IPS-18c (cell line): ENCODE measurements around the gene HMX3.

Source experiments
- H3K4me3 ChIP-seq: 2 replicates; pipeline ENCODE4 v1.7.0; 2013; ENCODE audit warnings: low read depth, mild to moderate bottlenecking, low read length, moderate library complexity; ENCODE audit not compliant: insufficient read depth
- H3K9me3 ChIP-seq: one replicate; pipeline ENCODE4 v1.6.1; 2013; ENCODE audit warnings: mild to moderate bottlenecking, low read length, moderate library complexity; ENCODE audit not compliant: control insufficient read depth, insufficient read depth

HMX3 gene

DNA sequence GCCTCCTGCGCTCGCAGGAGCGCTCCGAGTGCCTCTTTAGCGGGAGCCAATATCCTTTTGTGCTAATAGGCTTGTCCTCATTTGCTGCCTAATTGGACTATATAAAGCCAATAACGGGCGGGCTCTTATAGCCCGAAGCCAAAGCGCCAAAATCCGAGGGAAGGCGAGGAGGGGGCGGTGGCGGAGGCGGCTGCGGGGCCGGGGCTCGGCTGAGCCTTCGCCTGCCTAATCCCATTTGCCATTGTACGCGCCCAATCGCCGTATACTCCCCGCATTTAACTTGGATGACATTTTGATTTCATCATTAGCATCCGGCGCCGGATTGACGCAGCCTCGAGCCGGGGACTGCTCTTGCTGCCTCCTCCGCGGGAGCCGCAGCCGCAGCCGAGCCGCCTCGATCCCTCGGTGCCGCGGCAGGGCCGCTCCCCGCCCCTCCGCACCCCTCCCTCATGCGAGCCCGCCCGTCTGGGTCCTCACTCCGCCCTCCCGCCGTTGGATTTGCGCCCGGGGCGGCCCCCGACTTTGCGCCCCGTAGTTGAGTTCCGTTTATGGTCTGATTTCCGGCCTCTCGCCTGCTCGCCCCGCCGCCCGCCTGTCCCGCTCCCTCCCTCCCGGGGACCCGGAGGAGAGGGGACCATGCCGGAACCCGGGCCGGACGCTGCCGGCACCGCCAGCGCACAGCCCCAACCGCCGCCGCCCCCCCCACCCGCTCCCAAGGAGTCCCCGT, at the start of gene HMX3:
TSS of gene HMX3 (plus strand) at position 556 of the 727 bp plus-strand sequence. CDS start at position 637, 81 bp downstream.
- Histone ChIP-seq H3K9me3 (no peaks in the 10 kb centered on the region), H3K4me3 (peak within 1 kb of the TSS; percentile 46)

DNA sequence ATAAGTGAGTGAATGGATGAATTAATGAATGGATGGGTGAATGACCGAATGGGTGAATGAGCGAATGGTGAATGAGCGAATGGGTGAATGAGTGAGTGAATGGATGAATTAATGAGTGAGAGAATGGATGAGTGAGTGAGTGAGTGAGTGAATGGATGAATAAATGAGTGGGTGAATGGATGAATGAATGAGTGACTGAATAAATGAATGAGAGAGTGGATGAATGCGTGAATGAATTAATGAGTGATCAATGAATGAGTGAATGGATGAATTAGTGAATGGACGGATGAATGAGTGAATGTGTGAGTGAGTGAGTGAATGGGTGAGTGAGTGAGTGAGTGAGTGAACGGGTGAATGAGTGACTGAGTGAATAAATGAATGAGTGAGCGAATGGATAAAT, 49.5 kb upstream of the HMX3 start:
- Histone ChIP-seq H3K4me3 (no peak overlapping the region), H3K9me3 (no peaks in the 10 kb centered on the region)

GRCh38 chr10:123087348-123087747, 48.4 kb upstream of the HMX3 start:
- H3K4me3 ChIP-seq: no peak overlapping the region

GRCh38 chr10:123087786-123088185, 48.0 kb upstream of the HMX3 start:
- no peaks in the 10 kb centered on the region for H3K9me3 ChIP-seq
- no peak overlapping the region for H3K4me3 ChIP-seq

More at GRCh38 chr10:123087348-123087747, 48.4 kb upstream of the HMX3 start:
- no peaks in the 10 kb centered on the region for H3K9me3 ChIP-seq

DNA sequence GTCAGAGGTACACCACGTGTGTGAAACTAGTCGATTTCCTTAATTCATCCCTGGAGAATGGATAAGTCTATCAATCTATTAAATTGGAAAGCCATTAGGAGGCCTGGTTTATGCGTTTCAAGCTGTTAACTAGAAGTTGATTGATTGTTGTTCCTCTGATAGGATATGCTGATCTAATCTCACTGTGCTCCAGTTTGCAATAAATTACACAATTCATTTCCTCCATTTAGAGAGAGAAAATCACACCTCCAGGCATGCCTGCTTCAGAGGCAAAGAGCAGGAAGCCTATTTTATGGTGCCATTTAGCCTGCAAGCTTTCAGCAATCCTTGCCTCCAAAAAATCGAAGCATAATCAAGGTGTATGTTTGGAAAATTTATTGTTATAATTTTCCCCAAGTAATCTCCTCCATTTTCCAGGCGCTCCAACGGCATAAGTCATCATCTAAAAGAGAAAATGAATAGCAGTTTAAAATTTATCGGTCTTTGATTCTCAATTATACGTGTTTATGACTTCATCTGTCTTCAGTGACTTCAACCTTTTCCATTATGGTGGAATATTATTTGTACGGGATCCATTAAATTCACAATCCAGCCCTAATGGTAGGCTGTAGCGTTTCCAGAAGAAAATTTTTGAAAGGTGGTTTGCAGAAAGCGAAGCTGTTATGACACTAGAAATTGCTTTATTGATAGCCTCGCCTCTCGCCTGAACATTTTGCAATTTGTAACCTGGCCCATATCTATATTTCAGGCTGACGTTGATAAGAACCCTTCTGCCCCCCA, 42.9 kb upstream of the HMX3 start:
- Histone ChIP-seq H3K9me3 (no peaks in the 10 kb centered on the region), H3K4me3 (no peak overlapping the region)

DNA sequence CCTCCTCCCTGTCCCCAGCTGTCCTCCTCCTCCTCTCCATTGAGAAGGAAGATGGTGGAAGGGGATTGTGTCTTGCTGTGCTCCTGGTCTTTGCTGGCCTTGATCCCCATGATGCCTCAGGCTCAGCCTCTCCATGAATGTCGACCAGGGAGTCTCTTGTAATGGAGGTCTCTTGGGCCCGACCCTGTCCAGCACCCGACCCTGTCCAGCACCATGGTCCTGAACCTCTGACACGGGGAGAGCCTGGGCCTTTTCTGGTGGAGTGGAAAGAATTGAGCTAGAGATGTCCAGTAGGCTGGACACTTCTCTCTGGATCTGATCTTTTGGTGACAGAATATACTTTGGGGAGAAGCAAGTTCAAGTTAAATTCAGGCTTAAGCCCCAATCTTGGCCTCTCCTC, 42.3 kb upstream of the HMX3 start:
- no peak overlapping the region for H3K4me3 ChIP-seq

GRCh38 chr10:123096452-123096851, 39.3 kb upstream of the HMX3 start:
- Histone ChIP-seq H3K4me3 (no peak overlapping the region), H3K9me3 (no peaks in the 10 kb centered on the region)

More for the DNA sequence above, 42.3 kb upstream of the HMX3 start:
- no peaks in the 10 kb centered on the region for H3K9me3 ChIP-seq

- Histone ChIP-seq H3K4me3 (no peak overlapping the region), H3K9me3 (no peaks in the 10 kb centered on the region)
Measured at GRCh38 chr10:123097039-123097438, 38.7 kb upstream of the HMX3 start.

DNA sequence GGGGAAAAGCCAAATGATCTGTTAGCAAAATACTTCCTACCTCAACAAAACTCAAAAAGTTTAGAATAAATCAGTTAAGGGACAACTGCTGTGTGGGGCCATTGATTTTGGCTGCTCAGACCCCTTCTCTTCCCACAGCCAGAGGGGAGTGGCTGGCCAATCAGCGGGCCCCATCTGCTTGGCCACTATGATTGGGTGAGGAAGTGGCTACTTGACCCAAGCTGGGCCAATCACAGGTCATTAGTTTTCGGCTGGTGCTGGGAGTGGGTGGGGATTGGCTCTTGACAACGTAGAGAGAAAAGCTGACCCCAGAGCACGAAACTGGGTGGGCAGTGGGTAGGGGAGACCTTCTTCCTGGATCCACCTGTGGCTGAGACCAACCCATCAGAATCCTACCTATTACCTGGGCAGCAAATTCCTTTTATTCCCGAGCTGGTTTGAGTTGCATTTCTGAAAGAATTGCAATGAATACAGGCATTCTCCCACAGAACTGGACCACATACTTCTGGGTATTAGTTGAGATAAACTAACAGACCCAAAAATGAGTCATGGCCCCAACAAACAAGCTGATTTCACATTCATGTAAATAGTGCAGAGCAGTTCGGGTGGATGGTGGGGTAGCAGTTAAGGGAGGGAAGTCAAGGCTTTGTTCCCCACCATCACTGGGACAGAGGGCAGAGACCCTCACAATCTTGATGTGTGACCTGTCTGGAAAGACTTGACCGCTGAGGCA, 35.6 kb upstream of the HMX3 start:
- no peaks in the 10 kb centered on the region for H3K9me3 ChIP-seq
- no peak overlapping the region for H3K4me3 ChIP-seq

DNA sequence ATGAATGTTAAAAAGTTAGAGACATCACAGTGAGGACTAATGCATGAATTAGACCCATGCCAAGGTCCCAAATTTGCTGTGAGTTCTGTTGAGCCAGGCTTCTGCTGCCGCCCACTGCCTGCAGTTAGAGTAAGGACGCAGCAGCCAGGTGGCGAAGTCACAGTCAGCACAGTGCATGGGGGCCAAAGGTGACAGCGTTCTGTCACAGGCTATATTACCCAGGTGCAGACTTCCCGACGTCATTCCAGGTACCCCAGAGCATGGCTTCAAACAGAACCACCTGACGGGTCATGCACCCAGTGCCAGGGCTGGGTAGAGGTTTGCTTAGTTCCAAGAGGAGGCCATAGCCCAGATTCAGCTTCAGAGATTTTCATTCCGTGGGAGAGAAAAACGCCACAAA, 33.9 kb upstream of the HMX3 start:
- no peak overlapping the region for H3K4me3 ChIP-seq
- H3K9me3 ChIP-seq: no peaks in the 10 kb centered on the region

DNA sequence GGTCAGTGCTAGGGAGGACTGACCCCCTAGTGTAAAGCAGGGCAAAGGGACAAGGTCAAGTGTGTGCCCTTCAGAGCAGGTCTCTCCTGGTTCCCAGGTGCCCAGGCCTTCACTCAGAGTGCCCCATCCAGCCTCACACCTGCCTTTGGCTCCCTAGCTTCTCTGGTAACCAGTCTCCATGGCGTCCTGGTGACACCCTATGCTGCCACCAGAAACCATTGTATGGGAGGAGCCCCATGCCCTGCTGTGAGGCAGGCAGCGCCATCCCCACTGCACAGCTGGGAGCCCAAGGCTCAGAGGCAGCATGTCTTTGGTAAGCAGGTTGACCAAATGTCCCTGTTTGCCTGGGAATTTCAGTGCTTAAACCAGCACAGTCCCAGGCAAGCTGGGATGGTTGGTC, 33.1 kb upstream of the HMX3 start:
- no peak overlapping the region for H3K4me3 ChIP-seq
- H3K9me3 ChIP-seq: no peaks in the 10 kb centered on the region

DNA sequence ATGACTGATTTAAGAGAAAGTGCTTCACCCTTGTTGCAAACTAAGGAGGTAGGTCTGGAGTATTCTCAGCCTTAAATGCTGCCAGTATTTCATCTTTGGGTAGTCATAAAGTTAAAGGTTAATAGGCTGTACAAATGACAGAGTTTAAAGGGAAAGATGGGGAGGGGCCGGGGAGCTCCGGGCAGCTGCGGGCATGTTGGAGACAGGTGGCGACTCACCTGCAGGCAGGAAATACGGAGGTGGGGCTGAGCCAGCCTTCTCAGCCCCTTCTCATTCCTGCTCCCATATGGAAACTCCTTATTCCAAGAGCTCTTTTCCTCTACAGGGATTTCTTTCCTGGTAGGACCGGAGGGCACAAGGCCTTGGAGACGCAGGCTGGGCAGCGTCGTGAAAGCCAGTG, 31.8 kb upstream of the HMX3 start:
- no peaks in the 10 kb centered on the region for H3K9me3 ChIP-seq
- no peak overlapping the region for H3K4me3 ChIP-seq

DNA sequence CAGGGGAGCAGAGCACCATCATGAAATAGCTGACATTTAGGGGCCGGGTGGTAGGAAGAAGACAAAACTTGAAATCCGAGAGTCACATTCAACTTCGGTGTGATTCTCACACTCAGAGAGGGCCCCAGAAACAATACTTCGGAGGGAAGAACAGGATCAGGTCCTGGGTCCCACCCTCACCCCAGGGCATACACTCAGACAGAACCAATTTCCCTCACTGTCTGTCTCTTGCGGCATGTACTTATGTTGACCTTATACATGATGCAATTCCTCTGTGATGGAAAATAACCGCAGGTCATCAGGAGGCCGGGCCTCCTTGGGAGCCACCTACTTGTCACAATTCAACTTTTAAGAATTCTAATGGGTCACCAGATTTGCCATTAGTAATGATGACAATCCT, 26.3 kb upstream of the HMX3 start:
- no peak overlapping the region for H3K4me3 ChIP-seq
- no peaks in the 10 kb centered on the region for H3K9me3 ChIP-seq

DNA sequence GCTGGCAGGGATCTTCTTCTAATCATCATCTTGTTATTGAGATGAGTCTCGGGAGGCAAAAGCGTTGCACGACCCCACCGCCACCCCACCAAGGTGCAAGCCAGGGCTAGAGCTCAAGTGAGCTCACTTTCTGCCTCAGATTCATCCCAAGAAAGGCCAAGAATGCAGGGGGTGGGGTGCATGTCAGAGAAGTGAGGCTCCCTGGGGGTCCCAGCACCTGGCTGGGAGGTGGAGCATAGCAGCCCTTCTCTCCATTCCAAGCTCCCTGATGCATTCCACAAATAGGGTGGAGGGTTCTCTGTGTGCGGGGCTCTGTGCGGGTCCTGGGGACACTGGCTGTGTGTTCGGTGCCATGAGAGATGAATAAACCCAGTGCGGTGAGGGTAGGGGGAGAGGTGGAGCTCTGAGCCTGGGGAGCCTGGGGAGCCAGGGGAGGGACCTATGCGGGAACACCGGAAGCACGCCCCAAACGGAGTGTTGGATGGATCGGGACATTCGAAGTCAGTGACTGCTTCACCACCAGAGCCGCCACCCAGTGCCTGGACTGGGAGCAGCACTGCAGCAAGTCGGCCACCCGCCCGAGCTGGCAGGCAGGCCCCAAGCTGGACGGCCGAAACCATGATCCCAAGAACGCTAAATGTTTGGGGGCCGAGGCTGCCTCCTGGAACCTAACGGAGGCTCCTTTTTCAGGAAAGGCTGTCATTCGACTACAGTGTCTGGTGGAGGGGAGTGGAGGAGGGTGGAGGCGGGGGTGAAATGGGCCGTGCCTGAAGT, 17.9 kb upstream of the HMX3 start:
- Histone ChIP-seq H3K9me3 (no peaks in the 10 kb centered on the region), H3K4me3 (peak overlapping the region; percentile 31)

- Histone ChIP-seq H3K4me3 (no peak overlapping the region), H3K9me3 (no peaks in the 10 kb centered on the region)
Measured at GRCh38 chr10:123119081-123119480, 16.7 kb upstream of the HMX3 start.

GRCh38 chr10:123126246-123126645, 9.5 kb upstream of the HMX3 start:
- no peaks in the 10 kb centered on the region for H3K9me3 ChIP-seq
- no peak overlapping the region for H3K4me3 ChIP-seq

- H3K4me3 ChIP-seq: no peak overlapping the region
- no peaks in the 10 kb centered on the region for H3K9me3 ChIP-seq
Measured at GRCh38 chr10:123129618-123130271, 6.0 kb upstream of the HMX3 start.
